Fibroblast of skin of right biceps (primary cell): ENCODE results near the gene SACS.
"Not testable (repeated sequence)": the region's sequence is repeated elsewhere in the genome, so short reads cannot be mapped to it uniquely, and the experiment has no call there.

Experiments used
- DNase-seq: peaks from one replicate; pipeline ENCODE4 v3.0.0-alpha.2; 2013

Gene SACS

GRCh38 chr13:23350009-23350408 is 83.5 kb downstream of the SACS start:
- peak; percentile 8 for DNase-seq

- peak; percentile 18 for DNase-seq
These were observed 84.2 kb downstream of the SACS start for GRCh38 chr13:23349161-23349897.

- DNase-seq = no peak
These were observed 85.0 kb downstream of the SACS start for GRCh38 chr13:23348262-23349127.

GRCh38 chr13:23347601-23348000 is 85.9 kb downstream of the SACS start:
- no peak for DNase-seq

- no peak for DNase-seq
These were observed 88.4 kb downstream of the SACS start for GRCh38 chr13:23344931-23345595.

- no peak for DNase-seq
These were observed 94.3 kb downstream of the SACS start for GRCh38 chr13:23339225-23339624.

GRCh38 chr13:23330356-23330755 is 103.1 kb downstream of the SACS start:
- DNase-seq = no peak

- DNase-seq = no peak
These were observed 108.3 kb downstream of the SACS start for GRCh38 chr13:23325191-23325590.

GRCh38 chr13:23323946-23324709 is 109.4 kb downstream of the SACS start:
- DNase-seq = peak; percentile 22

GRCh38 chr13:23322353-23323336 is 110.9 kb downstream of the SACS start:
- no peak for DNase-seq

- DNase-seq = peak; percentile 96
These were observed 111.8 kb downstream of the SACS start for GRCh38 chr13:23321535-23322241.

- no peak for DNase-seq
These were observed 112.5 kb downstream of the SACS start for GRCh38 chr13:23320926-23321534.

- DNase-seq = no peak
These were observed 113.6 kb downstream of the SACS start for GRCh38 chr13:23319883-23320224.

- not testable (repeated sequence) for DNase-seq
These were observed 118.7 kb downstream of the SACS start for GRCh38 chr13:23314837-23315236.

- DNase-seq = peak; percentile 1
These were observed 140.9 kb downstream of the SACS start for GRCh38 chr13:23292586-23292985.

GRCh38 chr13:23289917-23290357 is 143.6 kb downstream of the SACS start:
- peak; percentile 82 for DNase-seq

GRCh38 chr13:23288995-23289394 is 144.5 kb downstream of the SACS start:
- DNase-seq = no peak

- no peak for DNase-seq
These were observed 144.9 kb downstream of the SACS start for GRCh38 chr13:23288564-23288963.

GRCh38 chr13:23279321-23279720 is 154.2 kb downstream of the SACS start:
- DNase-seq = no peak
